Measurements from ENCODE around the gene ARHGEF7.

DNA sequence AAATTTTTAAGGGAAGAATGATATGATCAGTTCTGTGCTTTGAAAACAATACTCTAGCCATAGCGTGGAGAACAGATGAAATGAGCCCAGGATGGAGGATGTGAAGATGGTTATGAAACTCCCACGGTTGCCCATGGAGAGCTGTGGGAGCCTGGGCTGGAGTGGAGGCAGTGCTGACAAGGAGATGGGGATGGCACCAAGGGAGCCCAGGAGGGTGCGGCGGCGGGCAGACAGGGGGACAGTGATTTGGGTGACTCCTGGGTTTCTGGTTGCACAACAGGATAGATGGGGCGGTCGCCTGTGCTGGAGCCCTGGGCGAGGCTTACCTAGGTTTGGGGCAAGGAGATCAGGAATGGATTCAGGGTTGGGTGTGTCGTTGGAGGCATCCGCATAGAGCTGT lies 15.9 kb downstream of the ARHGEF7 start:
- TF ChIP-seq EZH2 (IDR thresholded peaks at IDR 0.05; ENCODE audit: low read depth, unreplicated experiment): no peak
- TF ChIP-seq, protein P1, sequence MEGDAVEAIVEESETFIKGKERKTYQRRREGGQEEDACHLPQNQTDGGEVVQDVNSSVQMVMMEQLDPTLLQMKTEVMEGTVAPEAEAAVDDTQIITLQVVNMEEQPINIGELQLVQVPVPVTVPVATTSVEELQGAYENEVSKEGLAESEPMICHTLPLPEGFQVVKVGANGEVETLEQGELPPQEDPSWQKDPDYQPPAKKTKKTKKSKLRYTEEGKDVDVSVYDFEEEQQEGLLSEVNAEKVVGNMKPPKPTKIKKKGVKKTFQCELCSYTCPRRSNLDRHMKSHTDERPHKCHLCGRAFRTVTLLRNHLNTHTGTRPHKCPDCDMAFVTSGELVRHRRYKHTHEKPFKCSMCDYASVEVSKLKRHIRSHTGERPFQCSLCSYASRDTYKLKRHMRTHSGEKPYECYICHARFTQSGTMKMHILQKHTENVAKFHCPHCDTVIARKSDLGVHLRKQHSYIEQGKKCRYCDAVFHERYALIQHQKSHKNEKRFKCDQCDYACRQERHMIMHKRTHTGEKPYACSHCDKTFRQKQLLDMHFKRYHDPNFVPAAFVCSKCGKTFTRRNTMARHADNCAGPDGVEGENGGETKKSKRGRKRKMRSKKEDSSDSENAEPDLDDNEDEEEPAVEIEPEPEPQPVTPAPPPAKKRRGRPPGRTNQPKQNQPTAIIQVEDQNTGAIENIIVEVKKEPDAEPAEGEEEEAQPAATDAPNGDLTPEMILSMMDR (conservative IDR thresholded peaks at IDR 0.05; ENCODE audit: low read depth in 2 of 2): no peak
- no peak for TF ChIP-seq EZH2phosphoT487 (IDR thresholded peaks at IDR 0.05; ENCODE audit: unreplicated experiment)
- TF ChIP-seq, protein P2, sequence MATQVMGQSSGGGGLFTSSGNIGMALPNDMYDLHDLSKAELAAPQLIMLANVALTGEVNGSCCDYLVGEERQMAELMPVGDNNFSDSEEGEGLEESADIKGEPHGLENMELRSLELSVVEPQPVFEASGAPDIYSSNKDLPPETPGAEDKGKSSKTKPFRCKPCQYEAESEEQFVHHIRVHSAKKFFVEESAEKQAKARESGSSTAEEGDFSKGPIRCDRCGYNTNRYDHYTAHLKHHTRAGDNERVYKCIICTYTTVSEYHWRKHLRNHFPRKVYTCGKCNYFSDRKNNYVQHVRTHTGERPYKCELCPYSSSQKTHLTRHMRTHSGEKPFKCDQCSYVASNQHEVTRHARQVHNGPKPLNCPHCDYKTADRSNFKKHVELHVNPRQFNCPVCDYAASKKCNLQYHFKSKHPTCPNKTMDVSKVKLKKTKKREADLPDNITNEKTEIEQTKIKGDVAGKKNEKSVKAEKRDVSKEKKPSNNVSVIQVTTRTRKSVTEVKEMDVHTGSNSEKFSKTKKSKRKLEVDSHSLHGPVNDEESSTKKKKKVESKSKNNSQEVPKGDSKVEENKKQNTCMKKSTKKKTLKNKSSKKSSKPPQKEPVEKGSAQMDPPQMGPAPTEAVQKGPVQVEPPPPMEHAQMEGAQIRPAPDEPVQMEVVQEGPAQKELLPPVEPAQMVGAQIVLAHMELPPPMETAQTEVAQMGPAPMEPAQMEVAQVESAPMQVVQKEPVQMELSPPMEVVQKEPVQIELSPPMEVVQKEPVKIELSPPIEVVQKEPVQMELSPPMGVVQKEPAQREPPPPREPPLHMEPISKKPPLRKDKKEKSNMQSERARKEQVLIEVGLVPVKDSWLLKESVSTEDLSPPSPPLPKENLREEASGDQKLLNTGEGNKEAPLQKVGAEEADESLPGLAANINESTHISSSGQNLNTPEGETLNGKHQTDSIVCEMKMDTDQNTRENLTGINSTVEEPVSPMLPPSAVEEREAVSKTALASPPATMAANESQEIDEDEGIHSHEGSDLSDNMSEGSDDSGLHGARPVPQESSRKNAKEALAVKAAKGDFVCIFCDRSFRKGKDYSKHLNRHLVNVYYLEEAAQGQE (IDR thresholded peaks at IDR 0.05; ENCODE audit: unreplicated experiment): no peak
- no peak for TF ChIP-seq POLR2AphosphoS5 (IDR thresholded peaks at IDR 0.05; ENCODE audit: low read depth)
- TF ChIP-seq CREB1 (CRISPR knock-in tag; IDR thresholded peaks at IDR 0.05; ENCODE audit: low read depth): no peak
- TF ChIP-seq, protein P3, sequence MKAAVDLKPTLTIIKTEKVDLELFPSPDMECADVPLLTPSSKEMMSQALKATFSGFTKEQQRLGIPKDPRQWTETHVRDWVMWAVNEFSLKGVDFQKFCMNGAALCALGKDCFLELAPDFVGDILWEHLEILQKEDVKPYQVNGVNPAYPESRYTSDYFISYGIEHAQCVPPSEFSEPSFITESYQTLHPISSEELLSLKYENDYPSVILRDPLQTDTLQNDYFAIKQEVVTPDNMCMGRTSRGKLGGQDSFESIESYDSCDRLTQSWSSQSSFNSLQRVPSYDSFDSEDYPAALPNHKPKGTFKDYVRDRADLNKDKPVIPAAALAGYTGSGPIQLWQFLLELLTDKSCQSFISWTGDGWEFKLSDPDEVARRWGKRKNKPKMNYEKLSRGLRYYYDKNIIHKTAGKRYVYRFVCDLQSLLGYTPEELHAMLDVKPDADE (IDR thresholded peaks at IDR 0.05): no peak
- TF ChIP-seq JUNB (IDR thresholded peaks at IDR 0.05; ENCODE audit: unreplicated experiment): no peak
- no peak for TF ChIP-seq NANOG (IDR thresholded peaks at IDR 0.05; ENCODE audit: borderline replicate concordance)
- TF ChIP-seq ZNF114 (CRISPR knock-in tag; IDR thresholded peaks at IDR 0.05): no peak
- no peak for TF ChIP-seq STAT1 (IDR thresholded peaks at IDR 0.05; ENCODE audit: unreplicated experiment)
- TF ChIP-seq ZNF331 (CRISPR knock-in tag; IDR thresholded peaks at IDR 0.05; ENCODE audit: low read depth): no peak
- TF ChIP-seq, protein P4, sequence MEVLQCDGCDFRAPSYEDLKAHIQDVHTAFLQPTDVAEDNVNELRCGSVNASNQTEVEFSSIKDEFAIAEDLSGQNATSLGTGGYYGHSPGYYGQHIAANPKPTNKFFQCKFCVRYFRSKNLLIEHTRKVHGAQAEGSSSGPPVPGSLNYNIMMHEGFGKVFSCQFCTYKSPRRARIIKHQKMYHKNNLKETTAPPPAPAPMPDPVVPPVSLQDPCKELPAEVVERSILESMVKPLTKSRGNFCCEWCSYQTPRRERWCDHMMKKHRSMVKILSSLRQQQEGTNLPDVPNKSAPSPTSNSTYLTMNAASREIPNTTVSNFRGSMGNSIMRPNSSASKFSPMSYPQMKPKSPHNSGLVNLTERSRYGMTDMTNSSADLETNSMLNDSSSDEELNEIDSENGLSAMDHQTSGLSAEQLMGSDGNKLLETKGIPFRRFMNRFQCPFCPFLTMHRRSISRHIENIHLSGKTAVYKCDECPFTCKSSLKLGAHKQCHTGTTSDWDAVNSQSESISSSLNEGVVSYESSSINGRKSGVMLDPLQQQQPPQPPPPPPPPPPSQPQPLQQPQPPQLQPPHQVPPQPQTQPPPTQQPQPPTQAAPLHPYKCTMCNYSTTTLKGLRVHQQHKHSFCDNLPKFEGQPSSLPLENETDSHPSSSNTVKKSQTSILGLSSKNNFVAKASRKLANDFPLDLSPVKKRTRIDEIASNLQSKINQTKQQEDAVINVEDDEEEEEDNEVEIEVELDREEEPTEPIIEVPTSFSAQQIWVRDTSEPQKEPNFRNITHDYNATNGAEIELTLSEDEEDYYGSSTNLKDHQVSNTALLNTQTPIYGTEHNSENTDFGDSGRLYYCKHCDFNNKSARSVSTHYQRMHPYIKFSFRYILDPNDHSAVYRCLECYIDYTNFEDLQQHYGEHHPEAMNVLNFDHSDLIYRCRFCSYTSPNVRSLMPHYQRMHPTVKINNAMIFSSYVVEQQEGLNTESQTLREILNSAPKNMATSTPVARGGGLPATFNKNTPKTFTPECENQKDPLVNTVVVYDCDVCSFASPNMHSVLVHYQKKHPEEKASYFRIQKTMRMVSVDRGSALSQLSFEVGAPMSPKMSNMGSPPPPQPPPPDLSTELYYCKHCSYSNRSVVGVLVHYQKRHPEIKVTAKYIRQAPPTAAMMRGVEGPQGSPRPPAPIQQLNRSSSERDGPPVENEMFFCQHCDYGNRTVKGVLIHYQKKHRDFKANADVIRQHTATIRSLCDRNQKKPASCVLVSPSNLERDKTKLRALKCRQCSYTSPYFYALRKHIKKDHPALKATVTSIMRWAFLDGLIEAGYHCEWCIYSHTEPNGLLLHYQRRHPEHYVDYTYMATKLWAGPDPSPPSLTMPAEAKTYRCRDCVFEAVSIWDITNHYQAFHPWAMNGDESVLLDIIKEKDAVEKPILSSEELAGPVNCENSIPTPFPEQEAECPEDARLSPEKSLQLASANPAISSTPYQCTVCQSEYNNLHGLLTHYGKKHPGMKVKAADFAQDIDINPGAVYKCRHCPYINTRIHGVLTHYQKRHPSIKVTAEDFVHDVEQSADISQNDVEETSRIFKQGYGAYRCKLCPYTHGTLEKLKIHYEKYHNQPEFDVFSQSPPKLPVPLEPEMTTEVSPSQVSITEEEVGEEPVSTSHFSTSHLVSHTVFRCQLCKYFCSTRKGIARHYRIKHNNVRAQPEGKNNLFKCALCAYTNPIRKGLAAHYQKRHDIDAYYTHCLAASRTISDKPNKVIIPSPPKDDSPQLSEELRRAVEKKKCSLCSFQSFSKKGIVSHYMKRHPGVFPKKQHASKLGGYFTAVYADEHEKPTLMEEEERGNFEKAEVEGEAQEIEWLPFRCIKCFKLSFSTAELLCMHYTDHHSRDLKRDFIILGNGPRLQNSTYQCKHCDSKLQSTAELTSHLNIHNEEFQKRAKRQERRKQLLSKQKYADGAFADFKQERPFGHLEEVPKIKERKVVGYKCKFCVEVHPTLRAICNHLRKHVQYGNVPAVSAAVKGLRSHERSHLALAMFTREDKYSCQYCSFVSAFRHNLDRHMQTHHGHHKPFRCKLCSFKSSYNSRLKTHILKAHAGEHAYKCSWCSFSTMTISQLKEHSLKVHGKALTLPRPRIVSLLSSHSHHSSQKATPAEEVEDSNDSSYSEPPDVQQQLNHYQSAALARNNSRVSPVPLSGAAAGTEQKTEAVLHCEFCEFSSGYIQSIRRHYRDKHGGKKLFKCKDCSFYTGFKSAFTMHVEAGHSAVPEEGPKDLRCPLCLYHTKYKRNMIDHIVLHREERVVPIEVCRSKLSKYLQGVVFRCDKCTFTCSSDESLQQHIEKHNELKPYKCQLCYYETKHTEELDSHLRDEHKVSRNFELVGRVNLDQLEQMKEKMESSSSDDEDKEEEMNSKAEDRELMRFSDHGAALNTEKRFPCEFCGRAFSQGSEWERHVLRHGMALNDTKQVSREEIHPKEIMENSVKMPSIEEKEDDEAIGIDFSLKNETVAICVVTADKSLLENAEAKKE (CRISPR knock-in tag; IDR thresholded peaks at IDR 0.05): no peak

Measured in GM23338 (cell line).